GM12872 (cell line): ENCODE measurements around the gene ACSL1.

Experiments used
- CTCF ChIP-seq: IDR thresholded peaks from 3 replicates; pipeline ENCODE4 v1.5.1; 2011; ENCODE audit warnings: low read depth, mild to moderate bottlenecking, low read length, moderate library complexity; ENCODE audit not compliant: insufficient read depth

Gene ACSL1

GRCh38 chr4:184805462-184806228 lies 20.1 kb downstream of the ACSL1 start:
- TF ChIP-seq CTCF = 0 out of 3 replicates have a peak, but pooled peaks have one; percentile 2

GRCh38 chr4:184804621-184805020 lies 21.1 kb downstream of the ACSL1 start:
- no peak for TF ChIP-seq CTCF

GRCh38 chr4:184803874-184804273 lies 21.9 kb downstream of the ACSL1 start:
- TF ChIP-seq CTCF = no peak

- TF ChIP-seq CTCF = no peak
These were observed 22.6 kb downstream of the ACSL1 start for GRCh38 chr4:184803133-184803532.

GRCh38 chr4:184802697-184803015 lies 23.1 kb downstream of the ACSL1 start:
- TF ChIP-seq CTCF = no peak

GRCh38 chr4:184801781-184802696 lies 23.7 kb downstream of the ACSL1 start:
- TF ChIP-seq CTCF = no peak

- no peak for TF ChIP-seq CTCF
These were observed 27.3 kb downstream of the ACSL1 start for GRCh38 chr4:184798504-184798903.
